CD4-positive, alpha-beta memory T cell (primary cell): Measurements from ENCODE around the gene USP36. TPM values are rescaled to one million over a fixed set of nuclear protein-coding genes. Genes with fewer than 3 reads are reported as not detected.

ENCODE experiments used
- CTCF ChIA-PET: fragments of 350-600 bp; sonication (Branson Sonifier 250); formaldehyde crosslinking; loops from one replicate; lab custom pipeline; 2021; ENCODE audit warnings: inconsistent platforms; ENCODE audit not compliant: partially characterized antibody; lab: Charles Lee
- POLR2A ChIA-PET: fragments of 350-600 bp; sonication (Branson Sonifier 250); formaldehyde crosslinking; loops from one replicate; lab custom pipeline; 2021; ENCODE audit not compliant: partially characterized antibody; lab: Charles Lee
- DNase-seq, 5 donors: peaks; one replicate each; pipeline versions ENCODE4 v3.0.0 to v3.0.0-alpha.2; 2020 to 2022; ENCODE audit warnings: mixed read lengths in 1 of 5
- H3K27ac ChIP-seq: one replicate; pipeline ENCODE4 v1.7.0; 2013; ENCODE audit warnings: low read depth, low read length
- H3K27me3 ChIP-seq: 2 replicates; pipeline ENCODE4 v1.7.0; 2013; ENCODE audit warnings: mild to moderate bottlenecking, low read length, moderate library complexity; ENCODE audit not compliant: insufficient read depth
- H3K36me3 ChIP-seq: 2 replicates; pipeline ENCODE4 v1.7.0; 2013; ENCODE audit warnings: mild to moderate bottlenecking, low read length, moderate library complexity; ENCODE audit not compliant: insufficient read depth
- H3K4me1 ChIP-seq: 2 replicates; pipeline ENCODE4 v1.7.0; 2013; ENCODE audit warnings: mild to moderate bottlenecking, low read length, moderate library complexity; ENCODE audit not compliant: insufficient read depth
- H3K4me3 ChIP-seq, 2 donors: one replicate each; pipeline ENCODE4 v1.7.0; 2013; ENCODE audit warnings: low read length in 2 of 2, mild to moderate bottlenecking in 1 of 2
- H3K9me3 ChIP-seq, 2 donors: one replicate each; pipeline ENCODE4 v1.7.0; 2013; ENCODE audit warnings: low read length in 2 of 2, control low read depth in 1 of 2; ENCODE audit not compliant: control insufficient read depth in 1 of 2
- H3K27ac Mint-ChIP-seq, 7 donors: one replicate each; pipeline ENCODE4 v1.8.0; 2020 to 2021; ENCODE audit warnings: mixed read lengths in 7 of 7, mild to moderate bottlenecking in 6 of 7, inconsistent platforms in 3 of 7, moderate library complexity in 3 of 7
- H3K27me3 Mint-ChIP-seq, 2 donors: one replicate each; pipeline ENCODE4 v1.8.0; 2020 to 2021; ENCODE audit warnings: mixed read lengths in 2 of 2
- H3K36me3 Mint-ChIP-seq, 2 donors: one replicate each; pipeline ENCODE4 v1.8.0; 2020 to 2021; ENCODE audit warnings: mixed read lengths in 2 of 2, inconsistent platforms in 1 of 2, mild to moderate bottlenecking in 1 of 2
- H3K4me1 Mint-ChIP-seq, 4 donors: one replicate each; pipeline ENCODE4 v1.8.0; 2020 to 2021; ENCODE audit warnings: mixed read lengths in 4 of 4, mild to moderate bottlenecking in 1 of 4
- H3K4me3 Mint-ChIP-seq, 8 donors: one replicate each; pipeline ENCODE4 v1.8.0; 2020 to 2021; ENCODE audit warnings: mixed read lengths in 8 of 8, mild to moderate bottlenecking in 7 of 8, moderate library complexity in 6 of 8, inconsistent platforms in 3 of 8
- H3K9me3 Mint-ChIP-seq, 8 donors: one replicate each; pipeline ENCODE4 v1.8.0; 2020 to 2021; ENCODE audit warnings: mixed read lengths in 8 of 8, mild to moderate bottlenecking in 5 of 8, inconsistent platforms in 3 of 8, moderate library complexity in 1 of 8
- intact Hi-C: fragments of 100-400 bp; cut with micrococcal nuclease; formaldehyde crosslinking; loops from one replicate; pipeline ENCODE4 v1.15.1; 2023
- polyA plus RNA-seq, 2 donors: library from polyadenylated mRNA; unstranded; fragments of 300-500 nt; fragmentation: Illumina TruSeq; gene quantifications; one replicate each; pipeline ENCODE4 v1.2.3, GENCODE V29; 2021
- total RNA-seq, 2 experiments: library from RNA; stranded (reverse); gene quantifications; one replicate each; pipeline ENCODE4 v1.2.3, GENCODE V29; 2021

The USP36 gene
- total and polyA plus RNA-seq, 4 experiments from 2014 or later: 35.4 to 183 (median 118) TPM

GRCh38 chr17:78806451-78806850, 34.2 kb downstream of the USP36 start:
- H3K27me3 Mint-ChIP-seq: no peaks in the 10 kb centered on the region
- peak in 4 of 5 donors; percentile 21 to 79 (median 64) for DNase-seq
- H3K9me3 Mint-ChIP-seq: peaks cover 0 to 2% (median 0%) of the 10 kb centered on the region in 8 donors
- peaks cover 39 to 60% (median 52%) of the 10 kb centered on the region in 4 donors for H3K4me1 Mint-ChIP-seq
- peak overlapping the region; percentile 3 to 83 (median 74) for H3K4me3 Mint-ChIP-seq
- H3K36me3 ChIP-seq: peaks cover 68% of the 10 kb centered on the region
- H3K27ac Mint-ChIP-seq: peak overlapping the region; percentile 87 to 99 (median 97)
- H3K4me1 ChIP-seq: peaks cover 49% of the 10 kb centered on the region
- H3K36me3 Mint-ChIP-seq: peaks cover 55 to 86% of the 10 kb centered on the region in 2 donors
- POLR2A ChIA-PET: interaction anchor here (1.0 to 9.0 kb wide), 7 partner anchors 10 to 35 kb away, joined by 3 to 81 read pairs (median 7); partner anchors contain the start of gene CYTH1
- peak overlapping the region; percentile 57 for H3K27ac ChIP-seq
- H3K9me3 ChIP-seq: no peaks in the 10 kb centered on the region
- no peaks in the 10 kb centered on the region for H3K27me3 ChIP-seq
- intact Hi-C loops: loop anchor here (5.0 kb wide), 1 partner anchor 36 kb away; the partner anchor contains the start of gene USP36
- CTCF ChIA-PET: interaction anchor here (1.2 to 1.6 kb wide), 2 partner anchors 13 to 16 kb away, joined by 5 to 6 read pairs; no protein-coding TSS in a partner anchor
- H3K4me3 ChIP-seq: no peak overlapping the region

- POLR2A ChIA-PET: interaction anchor here (0.5 to 9.0 kb wide), 21 partner anchors 8 to 95 kb away, joined by 3 to 81 read pairs (median 4); partner anchors contain the start of genes CYTH1 and USP36
- Histone ChIP-seq H3K27me3 (no peaks in the 10 kb centered on the region), H3K9me3 (no peaks in the 10 kb centered on the region), H3K4me1 (peaks cover 49% of the 10 kb centered on the region), H3K4me3 (peak overlapping the region in 1 of 2 donors; percentile 9), H3K27ac (peak overlapping the region; percentile 57), H3K36me3 (peaks cover 59% of the 10 kb centered on the region)
- peak overlapping the region; percentile 87 to 99 (median 97) for H3K27ac Mint-ChIP-seq
- H3K4me1 Mint-ChIP-seq: peaks cover 40 to 63% (median 55%) of the 10 kb centered on the region in 4 donors
- DNase-seq: peak; percentile 62 to 91 (median 73)
- H3K9me3 Mint-ChIP-seq: peaks cover 0 to 2% (median 0%) of the 10 kb centered on the region in 8 donors
- intact Hi-C loops: loop anchor here (1.0 to 5.0 kb wide), 3 partner anchors 12 to 37 kb away; partner anchors contain the start of genes CYTH1 and USP36
- CTCF ChIA-PET: interaction anchor here (1.1 to 1.9 kb wide), 8 partner anchors 10 to 61 kb away, joined by 3 to 8 read pairs (median 4); no protein-coding TSS in a partner anchor
- no peaks in the 10 kb centered on the region for H3K27me3 Mint-ChIP-seq
- H3K4me3 Mint-ChIP-seq: peak overlapping the region; percentile 55 to 83 (median 74)
- H3K36me3 Mint-ChIP-seq: peaks cover 52 to 85% of the 10 kb centered on the region in 2 donors
Observed at GRCh38 chr17:78805301-78805700, 35.3 kb downstream of the USP36 start.

- peaks cover 56 to 86% of the 10 kb centered on the region in 2 donors for H3K36me3 Mint-ChIP-seq
- no peaks in the 10 kb centered on the region for H3K27me3 Mint-ChIP-seq
- POLR2A ChIA-PET: interaction anchor here (0.5 to 9.0 kb wide), 18 partner anchors 10 to 95 kb away, joined by 3 to 81 read pairs (median 4); partner anchors contain the start of genes CYTH1 and USP36
- Histone ChIP-seq H3K36me3 (peaks cover 55% of the 10 kb centered on the region), H3K27me3 (no peaks in the 10 kb centered on the region), H3K4me3 (peak overlapping the region in 1 of 2 donors; percentile 9), H3K9me3 (no peaks in the 10 kb centered on the region), H3K4me1 (peaks cover 50% of the 10 kb centered on the region), H3K27ac (peak overlapping the region; percentile 57)
- peaks cover 0 to 2% (median 0%) of the 10 kb centered on the region in 8 donors for H3K9me3 Mint-ChIP-seq
- CTCF ChIA-PET: interaction anchor here (0.6 to 1.9 kb wide), 10 partner anchors 9 to 74 kb away, joined by 3 to 8 read pairs (median 4); no protein-coding TSS in a partner anchor
- peak overlapping the region; percentile 87 to 99 (median 97) for H3K27ac Mint-ChIP-seq
- peaks cover 40 to 69% (median 60%) of the 10 kb centered on the region in 4 donors for H3K4me1 Mint-ChIP-seq
- DNase-seq: peak in 4 of 5 donors; percentile 32 to 64 (median 40)
- peak overlapping the region; percentile 55 to 83 (median 76) for H3K4me3 Mint-ChIP-seq
- intact Hi-C loops: loop anchor here (1.0 to 5.0 kb wide), 3 partner anchors 13 to 38 kb away; partner anchors contain the start of genes CYTH1 and USP36
Observed at GRCh38 chr17:78804777-78805176, 35.8 kb downstream of the USP36 start.

GRCh38 chr17:78803186-78803845, 37.3 kb downstream of the USP36 start:
- intact Hi-C loops: no loop called here
- Histone ChIP-seq H3K4me1 (peaks cover 65% of the 10 kb centered on the region), H3K36me3 (peaks cover 55% of the 10 kb centered on the region), H3K4me3 (peak overlapping the region in 1 of 2 donors; percentile 30), H3K27me3 (no peaks in the 10 kb centered on the region), H3K9me3 (no peaks in the 10 kb centered on the region), H3K27ac (peak overlapping the region; percentile 31)
- Mint-ChIP-seq H3K27me3 (no peaks in the 10 kb centered on the region), H3K36me3 (peaks cover 59 to 87% of the 10 kb centered on the region in 2 donors), H3K9me3 (peaks cover 0 to 3% (median 0%) of the 10 kb centered on the region in 8 donors), H3K4me3 (peak overlapping the region; percentile 85 to 89 (median 88)), H3K27ac (peak overlapping the region; percentile 87 to 99 (median 97)), H3K4me1 (peaks cover 52 to 82% (median 70%) of the 10 kb centered on the region in 4 donors)
- DNase-seq: peak; percentile 52 to 69 (median 56)
- ChIA-PET POLR2A (interaction anchor here (0.8 to 9.0 kb wide), 11 partner anchors 9 to 172 kb away, joined by 3 to 81 read pairs (median 10); partner anchors contain the start of gene CYTH1), CTCF (interaction anchor here (1.0 to 1.1 kb wide), 2 partner anchors 14 to 23 kb away, joined by 3 to 4 read pairs; no protein-coding TSS in a partner anchor)

- Mint-ChIP-seq H3K4me1 (peaks cover 57 to 83% (median 74%) of the 10 kb centered on the region in 4 donors), H3K36me3 (peaks cover 62 to 86% of the 10 kb centered on the region in 2 donors), H3K27me3 (no peaks in the 10 kb centered on the region), H3K4me3 (peak overlapping the region; percentile 44 to 89 (median 88)), H3K27ac (peak overlapping the region; percentile 87 to 99 (median 97)), H3K9me3 (peaks cover 0 to 3% (median 0%) of the 10 kb centered on the region in 8 donors)
- POLR2A ChIA-PET: interaction anchor here (0.6 to 9.0 kb wide), 6 partner anchors 12 to 41 kb away, joined by 3 to 81 read pairs (median 31); partner anchors contain the start of gene CYTH1
- no peaks in the 10 kb centered on the region for H3K9me3 ChIP-seq
- intact Hi-C loops: no loop called here
- H3K27me3 ChIP-seq: no peaks in the 10 kb centered on the region
- peaks cover 67% of the 10 kb centered on the region for H3K4me1 ChIP-seq
- DNase-seq: peak in 1 of 5 donors; percentile 33
- H3K27ac ChIP-seq: no peak overlapping the region
- CTCF ChIA-PET: interaction anchor here (1.0 to 4.0 kb wide), 3 partner anchors 13 to 305 kb away, joined by 3 to 15 read pairs (median 3); no protein-coding TSS in a partner anchor
- peaks cover 56% of the 10 kb centered on the region for H3K36me3 ChIP-seq
- no peak overlapping the region for H3K4me3 ChIP-seq
Observed at GRCh38 chr17:78802459-78802858, 38.2 kb downstream of the USP36 start.

- H3K36me3 Mint-ChIP-seq: peaks cover 62 to 86% of the 10 kb centered on the region in 2 donors
- H3K4me1 Mint-ChIP-seq: peaks cover 57 to 85% (median 74%) of the 10 kb centered on the region in 4 donors
- DNase-seq: peak in 1 of 5 donors; percentile 34
Observed at GRCh38 chr17:78802008-78802407, 38.6 kb downstream of the USP36 start.

More at GRCh38 chr17:78802008-78802407, 38.6 kb downstream of the USP36 start:
- H3K4me3 Mint-ChIP-seq: peak overlapping the region in 3 of 8 donors; percentile 32 to 88 (median 86)
- H3K27me3 Mint-ChIP-seq: no peaks in the 10 kb centered on the region
- POLR2A ChIA-PET: interaction anchor here (0.6 to 9.0 kb wide), 6 partner anchors 11 to 65 kb away, joined by 3 to 81 read pairs (median 31); partner anchors contain the start of gene CYTH1
- H3K9me3 Mint-ChIP-seq: peaks cover 0 to 3% (median 0%) of the 10 kb centered on the region in 8 donors
- no peak overlapping the region for H3K4me3 ChIP-seq
- no peak overlapping the region for H3K27ac ChIP-seq
- H3K27me3 ChIP-seq: no peaks in the 10 kb centered on the region
- peak overlapping the region in 5 of 7 donors; percentile 9 to 87 (median 24) for H3K27ac Mint-ChIP-seq
- no peaks in the 10 kb centered on the region for H3K9me3 ChIP-seq
- peaks cover 57% of the 10 kb centered on the region for H3K36me3 ChIP-seq
- intact Hi-C loops: no loop called here
- CTCF ChIA-PET: interaction anchor here (1.0 to 4.0 kb wide), 5 partner anchors 33 to 304 kb away, joined by 3 to 15 read pairs (median 5); no protein-coding TSS in a partner anchor
- peaks cover 67% of the 10 kb centered on the region for H3K4me1 ChIP-seq
